Activated CD4-positive, alpha-beta T cell treated with anti-CD3 and anti-CD28 coated beads, Interleukin-2, amount 10 ng/mL, durations not matched to agents 24 days and 14 days (primary cell): ENCODE results near the gene TEN1. TPM values are rescaled to one million over a fixed set of nuclear protein-coding genes. Genes with fewer than 3 reads are reported as not detected.
A peak's percentile ranks its signal among the peaks of the same experiment; 100 is the strongest.

Source experiments
- DNase-seq: peaks from one replicate; pipeline ENCODE4 v3.0.0; 2022
- H3K27ac Mint-ChIP-seq: one replicate; pipeline ENCODE4 v1.8.0; 2022; ENCODE audit warnings: mild to moderate bottlenecking, mixed read lengths
- H3K27me3 Mint-ChIP-seq: one replicate; pipeline ENCODE4 v1.8.0; 2022; ENCODE audit warnings: mixed read lengths
- H3K36me3 Mint-ChIP-seq: one replicate; pipeline ENCODE4 v1.8.0; 2022; ENCODE audit warnings: low read depth, mild to moderate bottlenecking, mixed read lengths
- H3K4me1 Mint-ChIP-seq: one replicate; pipeline ENCODE4 v1.8.0; 2021; ENCODE audit warnings: mixed read lengths
- H3K4me3 Mint-ChIP-seq: one replicate; pipeline ENCODE4 v1.8.0; 2022; ENCODE audit warnings: mild to moderate bottlenecking, moderate library complexity, mixed read lengths
- H3K9me3 Mint-ChIP-seq: one replicate; pipeline ENCODE4 v1.8.0; 2021; ENCODE audit warnings: mixed read lengths
- intact Hi-C: fragments of 100-400 bp; cut with micrococcal nuclease; formaldehyde crosslinking; loops from one replicate; pipeline ENCODE4 v1.15.1; 2023
- total RNA-seq: library from RNA; stranded (reverse); gene quantifications from 2 replicates; pipeline ENCODE4 v1.2.3, GENCODE V29; 2022

The TEN1 gene
- total RNA-seq, 1 donor from 2014 or later, result 9.7 TPM

- intact Hi-C loops, result no loop called here
- H3K27ac Mint-ChIP-seq, result no peak overlapping the region
- H3K9me3 Mint-ChIP-seq, result no peaks in the 10 kb centered on the region
- H3K27me3 Mint-ChIP-seq, result no peaks in the 10 kb centered on the region
- no peak overlapping the region for H3K4me3 Mint-ChIP-seq
- peaks cover 2% of the 10 kb centered on the region for H3K36me3 Mint-ChIP-seq
- peaks cover 5% of the 10 kb centered on the region for H3K4me1 Mint-ChIP-seq
- no peak for DNase-seq
Observed at GRCh38 chr17:76007131-76007849, 28.2 kb downstream of the TEN1 start.

GRCh38 chr17:76007850-76008165, 28.8 kb downstream of the TEN1 start:
- intact Hi-C loops, result no loop called here
- Mint-ChIP-seq H3K9me3 (no peaks in the 10 kb centered on the region), H3K27me3 (no peaks in the 10 kb centered on the region), H3K4me1 (peaks cover 5% of the 10 kb centered on the region), H3K4me3 (no peak overlapping the region), H3K36me3 (no peaks in the 10 kb centered on the region), H3K27ac (no peak overlapping the region)
- no peak for DNase-seq

- H3K4me1 Mint-ChIP-seq, result peaks cover 5% of the 10 kb centered on the region
- no peaks in the 10 kb centered on the region for H3K36me3 Mint-ChIP-seq
- no peaks in the 10 kb centered on the region for H3K9me3 Mint-ChIP-seq
- H3K27me3 Mint-ChIP-seq, result no peaks in the 10 kb centered on the region
- H3K4me3 Mint-ChIP-seq, result no peak overlapping the region
- DNase-seq, result no peak
- no peak overlapping the region for H3K27ac Mint-ChIP-seq
- intact Hi-C loops, result no loop called here
Observed at GRCh38 chr17:76008208-76008607, 29.2 kb downstream of the TEN1 start.

- Mint-ChIP-seq H3K36me3 (no peaks in the 10 kb centered on the region), H3K4me1 (peaks cover 5% of the 10 kb centered on the region), H3K27ac (no peak overlapping the region), H3K27me3 (no peaks in the 10 kb centered on the region), H3K4me3 (no peak overlapping the region), H3K9me3 (no peaks in the 10 kb centered on the region)
- intact Hi-C loops, result no loop called here
- DNase-seq, result no peak
Observed at GRCh38 chr17:76008630-76009425, 29.8 kb downstream of the TEN1 start.

- no peak for DNase-seq
- intact Hi-C loops, result no loop called here
- Mint-ChIP-seq H3K9me3 (no peaks in the 10 kb centered on the region), H3K4me3 (no peak overlapping the region), H3K36me3 (no peaks in the 10 kb centered on the region), H3K27me3 (no peaks in the 10 kb centered on the region), H3K27ac (no peak overlapping the region), H3K4me1 (peaks cover 10% of the 10 kb centered on the region)
Observed at GRCh38 chr17:76009447-76009846, 30.4 kb downstream of the TEN1 start.

GRCh38 chr17:76009969-76010661, 31.1 kb downstream of the TEN1 start:
- intact Hi-C loops, result loop anchor here (5.0 kb wide), 1 partner anchor 67 kb away; the partner anchor contains the start of gene ZACN

GRCh38 chr17:76011951-76012350, 32.9 kb downstream of the TEN1 start:
- no peaks in the 10 kb centered on the region for H3K36me3 Mint-ChIP-seq
- no peak overlapping the region for H3K27ac Mint-ChIP-seq
- no peak overlapping the region for H3K4me3 Mint-ChIP-seq
- no peaks in the 10 kb centered on the region for H3K27me3 Mint-ChIP-seq
- intact Hi-C loops, result loop anchor here (5.0 kb wide), 1 partner anchor 65 kb away; the partner anchor contains the start of gene ZACN
- no peaks in the 10 kb centered on the region for H3K9me3 Mint-ChIP-seq
- DNase-seq, result no peak
- peaks cover 4% of the 10 kb centered on the region for H3K4me1 Mint-ChIP-seq

More at GRCh38 chr17:76009969-76010661, 31.1 kb downstream of the TEN1 start:
- peaks cover 10% of the 10 kb centered on the region for H3K4me1 Mint-ChIP-seq
- no peaks in the 10 kb centered on the region for H3K9me3 Mint-ChIP-seq
- H3K4me3 Mint-ChIP-seq, result no peak overlapping the region
- no peak for DNase-seq
- H3K27me3 Mint-ChIP-seq, result no peaks in the 10 kb centered on the region
- H3K27ac Mint-ChIP-seq, result no peak overlapping the region
- H3K36me3 Mint-ChIP-seq, result no peaks in the 10 kb centered on the region

- H3K36me3 Mint-ChIP-seq, result no peaks in the 10 kb centered on the region
- peak overlapping the region; percentile 22 for H3K27ac Mint-ChIP-seq
- H3K9me3 Mint-ChIP-seq, result no peaks in the 10 kb centered on the region
- no peak for DNase-seq
- H3K4me1 Mint-ChIP-seq, result peaks cover 4% of the 10 kb centered on the region
- no peak overlapping the region for H3K4me3 Mint-ChIP-seq
- intact Hi-C loops, result loop anchor here (5.0 kb wide), 1 partner anchor 64 kb away; the partner anchor contains the start of gene ZACN
- H3K27me3 Mint-ChIP-seq, result no peaks in the 10 kb centered on the region
Observed at GRCh38 chr17:76013377-76013932, 34.4 kb downstream of the TEN1 start.

GRCh38 chr17:76014100-76014924, 35.3 kb downstream of the TEN1 start:
- Mint-ChIP-seq H3K4me1 (peaks cover 4% of the 10 kb centered on the region), H3K27ac (no peak overlapping the region)
- intact Hi-C loops, result loop anchor here (1.0 to 5.0 kb wide), 3 partner anchors 63 to 284 kb away; partner anchors contain the start of genes EXOC7 and ZACN

GRCh38 chr17:76014925-76015261, 35.9 kb downstream of the TEN1 start:
- Mint-ChIP-seq H3K36me3 (no peaks in the 10 kb centered on the region), H3K27me3 (no peaks in the 10 kb centered on the region), H3K27ac (no peak overlapping the region), H3K4me3 (no peak overlapping the region), H3K4me1 (peaks cover 4% of the 10 kb centered on the region), H3K9me3 (no peaks in the 10 kb centered on the region)
- intact Hi-C loops, result loop anchor here (1.0 to 5.0 kb wide), 3 partner anchors 62 to 284 kb away; partner anchors contain the start of genes EXOC7 and ZACN
- no peak for DNase-seq

More at GRCh38 chr17:76014100-76014924, 35.3 kb downstream of the TEN1 start:
- Mint-ChIP-seq H3K4me3 (no peak overlapping the region), H3K9me3 (no peaks in the 10 kb centered on the region), H3K36me3 (no peaks in the 10 kb centered on the region), H3K27me3 (no peaks in the 10 kb centered on the region)
- peak; percentile 94 for DNase-seq

GRCh38 chr17:76017481-76018339, 38.7 kb downstream of the TEN1 start:
- Mint-ChIP-seq H3K27me3 (no peaks in the 10 kb centered on the region), H3K36me3 (no peaks in the 10 kb centered on the region), H3K4me3 (no peak overlapping the region), H3K4me1 (peaks cover 4% of the 10 kb centered on the region), H3K9me3 (no peaks in the 10 kb centered on the region), H3K27ac (no peak overlapping the region)
- no peak for DNase-seq
- intact Hi-C loops, result no loop called here

- H3K4me3 Mint-ChIP-seq, result no peak overlapping the region
- H3K9me3 Mint-ChIP-seq, result no peaks in the 10 kb centered on the region
- intact Hi-C loops, result no loop called here
- DNase-seq, result no peak
- H3K4me1 Mint-ChIP-seq, result peaks cover 4% of the 10 kb centered on the region
- H3K36me3 Mint-ChIP-seq, result no peaks in the 10 kb centered on the region
- H3K27ac Mint-ChIP-seq, result no peak overlapping the region
- no peaks in the 10 kb centered on the region for H3K27me3 Mint-ChIP-seq
Observed at GRCh38 chr17:76018340-76018680, 39.3 kb downstream of the TEN1 start.
